H1 (cell line): ENCODE results near the gene CD300H. TPM values are rescaled to one million over a fixed set of nuclear protein-coding genes. Genes with fewer than 3 reads are reported as not detected.

Source experiments
- CHD7 ChIP-seq: fragments of 300-600 bp; sonication (generic); IDR thresholded peaks from 2 replicates; pipeline ENCODE4 v1.7.1; 2012; ENCODE audit warnings: low read length, moderate library complexity, mild to moderate bottlenecking, inconsistent platforms; ENCODE audit not compliant: insufficient replicate concordance
- SIN3A ChIP-seq, 2 experiments: IDR thresholded peaks in 1 of 2; conservative IDR thresholded peaks in 1 of 2; 2 replicates each; pipeline ENCODE4 v1.6.1; 2011 to 2012; ENCODE audit warnings: low read length in 2 of 2, improper control_type of control experiment in 1 of 2, low read depth in 1 of 2, mild to moderate bottlenecking in 1 of 2
- polyA plus RNA-seq, 7 experiments: library from polyadenylated mRNA; depleted of rRNA in 3 of 7; stranded (reverse) in 5 of 7; unstranded in 2 of 7; fragments of >200 nt in 5 of 7; fragments of 200-250 nt in 2 of 7; gene quantifications; 1 replicate in 5 of 7; 2 replicates in 1 of 7; 4 replicates in 1 of 7; pipeline versions ENCODE4 v1.2.1 to v1.2.3, GENCODE V29; 2011 to 2013; ENCODE audit warnings: missing spikeins in 2 of 7, mixed read lengths in 2 of 7
- total RNA-seq: library from RNA; stranded (reverse); fragmentation: NEBNext Ultra II Directional; extraction: Animal tissue kit (Norgen Biotek cat#: 25700); gene quantifications from 2 replicates; pipeline ENCODE4 v1.2.1, GENCODE V29; 2021

Gene CD300H
- total and polyA plus RNA-seq, 2 of the 8 experiments (the other 6 are each of a cell fraction or from before 2014, with no cell fraction given) = not detected

DNA sequence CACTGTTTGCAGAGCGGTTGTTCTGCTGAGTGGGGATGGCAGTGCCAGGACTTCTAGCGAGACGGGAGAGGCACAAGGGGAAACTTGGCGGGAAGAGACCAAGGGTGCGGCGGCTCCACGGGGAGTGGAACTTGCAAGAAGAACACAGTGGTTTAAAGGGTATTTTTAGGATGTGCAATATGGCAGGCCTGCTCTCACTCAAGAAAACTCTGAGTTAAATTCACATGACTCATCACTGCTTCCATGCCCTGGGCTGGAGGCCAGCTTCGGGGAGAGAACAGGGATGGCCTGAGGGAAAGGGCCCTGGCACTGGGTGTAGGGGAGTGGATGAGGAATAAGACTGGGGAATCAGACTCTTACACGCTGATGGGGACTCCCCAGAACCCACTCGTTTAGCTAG, 38.1 kb upstream of the CD300H start (continued):
- no peak for TF ChIP-seq CHD7
- TF ChIP-seq SIN3A (conservative IDR thresholded peaks at IDR 0.05 in 1 of 2, IDR thresholded peaks at IDR 0.05 in 1 of 2; ENCODE audit: low read depth in 1 of 2, low read length in 2 of 2) = no peak
